ENCODE data around the gene ADGRB2.

DNA sequence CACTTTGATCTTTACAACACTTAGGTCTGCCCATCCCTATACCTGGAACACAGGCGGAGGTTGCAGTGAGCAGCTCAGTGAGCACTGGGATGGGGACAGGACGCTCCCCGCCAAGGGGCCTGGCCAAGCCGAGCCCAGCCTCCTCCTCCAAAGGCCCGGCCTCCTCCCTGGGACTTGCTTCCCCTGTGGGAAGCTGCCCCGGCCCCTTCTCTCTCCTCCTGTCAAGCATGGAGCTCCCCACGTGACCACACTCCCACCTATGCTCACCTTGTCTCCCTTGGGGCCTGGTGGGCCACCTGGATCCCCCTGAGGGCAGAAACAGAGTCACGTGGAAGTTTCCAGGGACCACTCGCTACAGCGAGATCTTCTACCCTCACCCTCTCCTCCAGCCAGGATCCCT lies 73.2 kb downstream of the ADGRB2 start:
- TF ChIP-seq POLR2A (IDR thresholded peaks at IDR 0.05; ENCODE audit: low read depth, low read length) = no peak
- TF ChIP-seq, protein P1, sequence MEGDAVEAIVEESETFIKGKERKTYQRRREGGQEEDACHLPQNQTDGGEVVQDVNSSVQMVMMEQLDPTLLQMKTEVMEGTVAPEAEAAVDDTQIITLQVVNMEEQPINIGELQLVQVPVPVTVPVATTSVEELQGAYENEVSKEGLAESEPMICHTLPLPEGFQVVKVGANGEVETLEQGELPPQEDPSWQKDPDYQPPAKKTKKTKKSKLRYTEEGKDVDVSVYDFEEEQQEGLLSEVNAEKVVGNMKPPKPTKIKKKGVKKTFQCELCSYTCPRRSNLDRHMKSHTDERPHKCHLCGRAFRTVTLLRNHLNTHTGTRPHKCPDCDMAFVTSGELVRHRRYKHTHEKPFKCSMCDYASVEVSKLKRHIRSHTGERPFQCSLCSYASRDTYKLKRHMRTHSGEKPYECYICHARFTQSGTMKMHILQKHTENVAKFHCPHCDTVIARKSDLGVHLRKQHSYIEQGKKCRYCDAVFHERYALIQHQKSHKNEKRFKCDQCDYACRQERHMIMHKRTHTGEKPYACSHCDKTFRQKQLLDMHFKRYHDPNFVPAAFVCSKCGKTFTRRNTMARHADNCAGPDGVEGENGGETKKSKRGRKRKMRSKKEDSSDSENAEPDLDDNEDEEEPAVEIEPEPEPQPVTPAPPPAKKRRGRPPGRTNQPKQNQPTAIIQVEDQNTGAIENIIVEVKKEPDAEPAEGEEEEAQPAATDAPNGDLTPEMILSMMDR (conservative IDR thresholded peaks at IDR 0.05; ENCODE audit: low read depth, low read length) = no peak
- no peak for TF ChIP-seq CEBPB (IDR thresholded peaks at IDR 0.05; ENCODE audit: low read depth, low read length)
- no peak for TF ChIP-seq BHLHE40 (IDR thresholded peaks at IDR 0.05; ENCODE audit: low read depth, low read length)

Measured in IMR-90 (cell line).